GM12873 (cell line): ENCODE data around the gene FUBP3.

Experiments
- TF ChIP-seq, protein P1 (sequence below): IDR thresholded peaks from 2 replicates; pipeline ENCODE4 v1.5.1; 2012; ENCODE audit warnings: low read depth, mild to moderate bottlenecking, moderate library complexity, low read length, control low read depth; ENCODE audit not compliant: insufficient read depth; ENCODE audit errors: missing control alignments

The FUBP3 gene, protein sequence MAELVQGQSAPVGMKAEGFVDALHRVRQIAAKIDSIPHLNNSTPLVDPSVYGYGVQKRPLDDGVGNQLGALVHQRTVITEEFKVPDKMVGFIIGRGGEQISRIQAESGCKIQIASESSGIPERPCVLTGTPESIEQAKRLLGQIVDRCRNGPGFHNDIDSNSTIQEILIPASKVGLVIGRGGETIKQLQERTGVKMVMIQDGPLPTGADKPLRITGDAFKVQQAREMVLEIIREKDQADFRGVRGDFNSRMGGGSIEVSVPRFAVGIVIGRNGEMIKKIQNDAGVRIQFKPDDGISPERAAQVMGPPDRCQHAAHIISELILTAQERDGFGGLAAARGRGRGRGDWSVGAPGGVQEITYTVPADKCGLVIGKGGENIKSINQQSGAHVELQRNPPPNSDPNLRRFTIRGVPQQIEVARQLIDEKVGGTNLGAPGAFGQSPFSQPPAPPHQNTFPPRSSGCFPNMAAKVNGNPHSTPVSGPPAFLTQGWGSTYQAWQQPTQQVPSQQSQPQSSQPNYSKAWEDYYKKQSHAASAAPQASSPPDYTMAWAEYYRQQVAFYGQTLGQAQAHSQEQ

DNA sequence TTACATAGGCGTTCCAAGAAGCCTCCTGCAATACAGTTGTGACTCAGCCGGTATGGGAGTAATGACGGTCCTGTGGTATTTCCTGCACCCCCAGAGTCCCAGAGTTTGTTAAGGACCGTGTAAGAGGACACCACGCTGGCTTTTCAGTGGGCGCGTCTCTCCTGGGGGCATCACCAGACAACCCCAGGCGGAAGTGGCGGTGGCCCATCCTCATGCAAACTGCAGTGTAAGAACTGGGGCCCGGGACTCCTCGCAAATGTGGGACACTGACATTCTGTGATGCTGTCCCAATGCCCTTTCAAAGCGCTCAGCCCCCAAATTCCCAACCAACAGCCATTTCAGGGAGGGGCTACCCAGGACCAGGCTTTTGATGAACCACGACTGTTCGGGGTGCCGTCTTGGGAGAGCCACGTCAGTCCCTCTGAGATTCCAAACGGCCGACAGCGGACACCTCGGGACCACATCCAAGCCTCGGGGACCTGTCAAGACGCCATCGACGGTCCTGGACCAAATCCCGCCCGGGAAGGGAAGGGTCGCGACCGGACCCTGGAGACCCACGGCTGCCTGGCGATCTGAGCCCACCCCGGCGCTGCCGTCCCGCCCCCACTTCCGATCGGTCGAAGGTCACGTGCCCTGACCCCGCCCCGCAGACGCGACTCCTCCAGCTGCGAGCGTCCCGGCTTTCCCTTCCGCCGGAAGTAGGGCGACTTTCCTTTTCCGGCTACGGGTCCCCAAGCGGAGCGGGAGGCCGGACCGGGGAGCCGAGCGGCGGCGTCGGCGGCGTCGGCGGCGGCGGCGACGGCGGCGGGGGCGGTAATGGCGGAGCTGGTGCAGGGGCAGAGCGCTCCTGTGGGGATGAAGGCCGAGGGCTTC is at the start of gene FUBP3:
TSS of gene FUBP3 (plus strand) at position 713 of the 873 bp plus-strand sequence. CDS start at position 817, 104 bp downstream.
- TF ChIP-seq, protein P1, sequence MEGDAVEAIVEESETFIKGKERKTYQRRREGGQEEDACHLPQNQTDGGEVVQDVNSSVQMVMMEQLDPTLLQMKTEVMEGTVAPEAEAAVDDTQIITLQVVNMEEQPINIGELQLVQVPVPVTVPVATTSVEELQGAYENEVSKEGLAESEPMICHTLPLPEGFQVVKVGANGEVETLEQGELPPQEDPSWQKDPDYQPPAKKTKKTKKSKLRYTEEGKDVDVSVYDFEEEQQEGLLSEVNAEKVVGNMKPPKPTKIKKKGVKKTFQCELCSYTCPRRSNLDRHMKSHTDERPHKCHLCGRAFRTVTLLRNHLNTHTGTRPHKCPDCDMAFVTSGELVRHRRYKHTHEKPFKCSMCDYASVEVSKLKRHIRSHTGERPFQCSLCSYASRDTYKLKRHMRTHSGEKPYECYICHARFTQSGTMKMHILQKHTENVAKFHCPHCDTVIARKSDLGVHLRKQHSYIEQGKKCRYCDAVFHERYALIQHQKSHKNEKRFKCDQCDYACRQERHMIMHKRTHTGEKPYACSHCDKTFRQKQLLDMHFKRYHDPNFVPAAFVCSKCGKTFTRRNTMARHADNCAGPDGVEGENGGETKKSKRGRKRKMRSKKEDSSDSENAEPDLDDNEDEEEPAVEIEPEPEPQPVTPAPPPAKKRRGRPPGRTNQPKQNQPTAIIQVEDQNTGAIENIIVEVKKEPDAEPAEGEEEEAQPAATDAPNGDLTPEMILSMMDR, result no peak

DNA sequence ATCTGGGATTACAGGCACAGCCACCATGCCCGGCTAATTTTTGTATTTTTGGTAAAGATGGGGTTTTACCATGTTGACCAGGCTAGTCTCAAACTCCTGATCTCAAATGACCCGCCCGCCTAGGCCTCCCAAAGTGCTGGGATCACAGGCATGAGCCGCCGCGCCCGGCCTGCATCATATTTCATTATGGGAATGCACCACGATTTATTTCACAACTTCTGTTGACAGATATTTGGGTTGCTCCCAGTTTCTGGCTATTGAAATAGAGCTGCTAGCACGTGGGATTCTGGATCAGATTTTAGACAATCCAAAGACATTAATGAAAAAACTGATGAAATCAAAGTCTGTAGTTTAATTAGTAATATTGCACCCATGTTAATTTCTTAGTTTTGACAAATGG is 48.4 kb upstream of the FUBP3 start:
- TF ChIP-seq, protein P1, result no peak

DNA sequence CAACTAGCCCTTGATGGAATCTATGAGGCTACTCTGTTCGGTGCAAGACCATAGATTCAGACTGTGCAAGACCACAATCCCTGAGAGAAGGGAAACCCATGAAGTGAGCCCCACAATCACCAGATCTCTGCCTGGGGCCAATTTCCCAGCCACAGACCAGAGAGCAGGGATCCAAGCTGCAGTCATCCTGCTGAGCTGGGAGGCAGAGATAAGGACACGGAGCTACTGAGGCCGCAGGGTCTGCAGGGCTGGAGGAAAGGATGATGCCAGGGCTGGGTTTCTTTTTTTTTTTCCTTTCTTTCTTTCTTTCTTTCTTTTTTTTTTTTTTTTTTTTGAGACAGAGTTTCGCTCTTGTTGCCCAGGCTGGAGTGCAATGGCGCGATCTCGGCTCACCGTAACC is 47.7 kb upstream of the FUBP3 start:
- TF ChIP-seq, protein P1, result no peak

DNA sequence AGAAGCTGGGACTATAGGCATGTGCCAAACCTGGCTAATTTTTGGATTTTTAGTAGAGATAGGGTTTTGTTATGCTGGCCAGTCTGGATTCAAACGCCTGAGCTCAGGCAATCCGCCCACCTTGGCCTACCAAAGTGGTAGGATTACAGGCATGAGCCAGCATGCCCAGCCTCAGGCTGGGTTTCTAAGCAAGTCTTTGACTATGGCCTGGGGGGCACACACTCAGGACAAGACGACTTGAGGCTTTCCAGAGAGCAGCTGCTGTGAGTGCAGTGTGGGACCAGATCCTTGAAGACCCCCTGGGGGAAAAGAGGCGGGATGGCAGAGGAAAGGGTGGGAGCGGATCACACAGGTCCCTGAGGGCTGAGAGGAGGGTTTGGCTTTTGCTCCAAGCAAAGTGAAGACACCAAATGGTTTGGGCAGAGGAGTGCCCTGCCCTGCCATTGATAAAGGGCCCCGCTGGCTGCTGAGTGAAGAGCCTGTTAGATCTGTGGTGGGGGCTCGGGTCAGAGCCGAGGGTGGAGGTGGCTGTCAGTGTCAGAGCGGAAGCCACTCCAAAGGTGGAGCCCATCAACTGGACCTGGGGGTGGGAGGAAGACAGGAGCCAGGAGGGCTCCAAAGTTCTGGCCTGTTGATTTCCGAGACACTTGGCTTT is 46.8 kb upstream of the FUBP3 start:
- TF ChIP-seq, protein P1, result no peak

DNA sequence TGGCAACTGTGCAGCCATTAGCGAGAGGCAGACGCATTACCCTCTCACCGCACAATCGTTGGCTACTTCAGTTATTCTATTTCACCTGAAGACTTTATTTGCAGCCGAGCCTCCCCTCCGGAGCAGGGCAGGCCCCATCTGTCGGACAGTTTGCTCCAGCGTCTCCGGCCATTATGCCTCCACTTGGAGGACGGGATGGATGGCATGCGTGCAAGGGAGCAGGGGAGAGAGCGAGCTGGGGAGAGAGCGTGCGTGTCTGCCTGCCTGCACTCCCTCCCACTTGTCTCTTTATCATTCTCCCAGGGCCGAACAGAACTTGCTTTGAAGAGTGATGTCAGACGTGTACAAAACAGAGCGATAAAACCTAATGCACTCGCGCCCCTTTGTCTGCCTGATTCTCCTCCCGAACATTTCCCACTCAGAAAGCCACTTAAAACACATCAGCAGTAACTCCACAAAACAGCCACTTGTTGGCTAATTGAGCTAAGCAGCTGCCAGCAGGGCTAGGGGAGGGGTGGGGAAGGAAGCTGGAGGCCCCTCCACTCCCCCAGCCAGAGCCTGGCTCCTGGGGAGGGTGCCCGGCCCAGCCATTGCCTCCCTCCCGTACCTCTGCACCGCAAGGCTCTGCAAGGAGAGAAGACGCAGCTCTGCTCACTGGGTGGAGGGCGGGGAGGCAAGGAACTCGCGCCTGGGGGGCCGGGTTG is 43.4 kb upstream of the FUBP3 start:
- TF ChIP-seq, protein P1, result no peak

DNA sequence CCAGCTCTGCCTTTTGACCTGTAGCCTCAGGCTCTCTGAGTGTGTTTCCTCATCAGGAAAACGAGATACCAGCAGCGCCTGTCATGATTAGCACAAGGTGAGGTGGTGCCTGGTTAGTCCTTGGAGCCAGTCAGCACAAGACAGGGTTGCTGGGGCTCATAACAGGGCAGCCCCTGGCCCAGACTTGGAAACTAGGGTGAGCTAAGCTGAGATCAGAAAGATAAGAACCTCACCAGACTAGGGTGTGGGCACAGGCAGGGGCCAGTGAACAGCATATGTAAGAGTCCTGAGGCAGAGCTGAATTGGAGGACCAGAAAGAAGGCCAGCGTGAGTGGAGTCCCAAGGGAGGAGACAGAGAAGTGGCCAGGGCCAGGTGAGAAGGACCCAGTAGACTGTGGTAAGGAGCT is 42.7 kb upstream of the FUBP3 start:
- TF ChIP-seq, protein P1, result no peak
